GM21619 (cell line): ENCODE measurements around the gene PTGIS.

Experiments used
- ATAC-seq: cut with Tn5 transposase; IDR thresholded peaks from one replicate; pipeline ENCODE4 v1.9.1; 2021; ENCODE audit not compliant: unreplicated experiment

Gene PTGIS

GRCh38 chr20:49503176-49503575 lies 64.8 kb downstream of the PTGIS start:
- no peak for ATAC-seq

- ATAC-seq: no peak
Observed at GRCh38 chr20:49501917-49502316, 66.0 kb downstream of the PTGIS start.

- ATAC-seq: no peak
Observed at GRCh38 chr20:49497398-49497669, 70.6 kb downstream of the PTGIS start.

DNA sequence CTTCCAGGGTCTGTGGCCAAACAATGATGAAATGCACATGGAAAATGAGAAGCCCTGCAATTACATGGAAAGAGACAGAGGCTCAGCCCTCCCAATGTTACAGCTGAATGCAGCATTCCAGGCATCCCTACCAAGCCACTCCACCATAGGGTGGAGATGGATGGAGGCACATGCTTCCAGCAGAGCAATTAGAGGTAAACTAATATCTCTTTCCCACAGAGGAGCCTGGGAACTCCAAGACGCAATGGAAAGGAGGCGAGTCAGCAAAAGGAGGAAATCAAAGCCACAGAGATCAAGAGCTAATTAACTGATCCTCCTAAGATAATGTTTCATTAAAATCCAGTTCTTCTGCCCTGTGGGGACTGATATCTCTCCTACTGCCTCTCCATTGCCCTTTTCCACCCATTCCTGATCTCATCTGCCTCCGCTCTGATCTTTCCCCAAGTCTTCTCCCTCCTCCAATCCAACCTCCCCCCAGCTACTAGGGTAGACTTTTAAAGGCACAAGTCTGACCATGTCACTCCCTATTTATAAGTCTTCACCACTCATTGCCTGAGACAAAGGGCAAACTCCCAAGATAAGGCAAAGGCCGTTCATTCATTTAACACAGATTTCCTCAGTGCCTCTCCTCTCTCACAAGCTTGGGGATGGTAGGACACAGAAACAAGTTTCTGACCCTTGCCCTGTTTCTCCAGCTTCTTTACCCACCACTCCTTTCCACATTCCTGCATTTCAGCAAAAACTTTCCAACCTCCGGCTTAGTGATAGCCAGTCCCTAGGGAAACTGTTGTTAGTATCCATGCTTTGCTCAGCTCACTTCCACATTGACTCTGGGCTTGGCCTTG lies 71.2 kb downstream of the PTGIS start:
- ATAC-seq: no peak

DNA sequence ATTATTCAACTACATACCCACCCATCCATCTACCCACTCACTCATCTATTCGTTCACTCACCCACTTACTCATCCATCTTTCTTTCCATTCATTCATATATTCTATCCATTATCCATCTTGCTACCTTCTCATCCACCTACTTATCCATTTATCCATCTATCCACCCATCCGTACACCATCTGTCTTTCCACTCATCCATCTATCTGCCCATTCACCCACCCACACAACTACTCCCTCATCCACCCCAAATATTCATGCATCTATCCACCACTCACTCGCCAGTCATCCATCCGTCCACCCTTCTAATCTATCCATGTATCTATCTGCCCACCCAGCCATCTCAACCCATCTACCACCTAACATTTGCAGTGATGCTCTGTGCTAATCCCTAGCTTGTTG lies 71.9 kb downstream of the PTGIS start:
- no peak for ATAC-seq

DNA sequence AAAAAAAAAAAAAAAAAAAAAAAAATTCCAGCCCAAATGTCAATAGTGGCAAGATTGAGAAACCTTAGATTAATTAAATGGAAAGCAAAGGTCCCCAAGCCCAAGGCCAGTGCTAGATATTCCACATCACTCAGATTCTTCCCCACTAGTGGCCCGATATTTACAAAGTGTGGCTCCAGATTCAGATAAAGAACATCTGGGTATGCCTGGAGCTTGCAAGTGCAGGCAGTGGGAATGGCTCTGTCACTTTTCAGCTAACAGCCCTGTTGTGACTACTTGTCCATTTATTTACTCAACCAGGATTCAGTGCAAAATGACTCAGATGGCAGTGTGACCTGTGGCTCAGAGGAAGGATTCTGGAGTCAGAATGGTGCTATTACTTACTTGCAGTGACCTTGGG lies 77.2 kb downstream of the PTGIS start:
- ATAC-seq: no peak

DNA sequence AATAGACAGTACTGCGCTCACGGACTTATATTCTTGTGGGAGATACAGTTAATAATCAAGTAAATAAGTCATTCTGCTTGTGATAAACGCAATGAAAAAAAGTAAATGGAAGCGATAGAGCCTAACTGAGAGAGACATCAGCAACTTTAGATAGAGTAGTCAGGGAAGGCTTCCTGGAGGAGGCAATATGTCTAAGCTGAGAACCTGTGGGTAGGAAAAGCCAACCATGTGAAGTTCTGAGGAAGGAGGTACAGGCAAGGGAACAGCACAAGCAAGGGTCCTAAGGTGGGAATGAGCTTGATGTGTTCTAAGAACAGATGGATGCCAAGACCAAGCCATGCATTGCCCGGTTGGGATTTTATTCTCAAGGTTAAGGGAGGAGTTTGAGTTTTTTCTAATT lies 78.2 kb downstream of the PTGIS start:
- no peak for ATAC-seq

DNA sequence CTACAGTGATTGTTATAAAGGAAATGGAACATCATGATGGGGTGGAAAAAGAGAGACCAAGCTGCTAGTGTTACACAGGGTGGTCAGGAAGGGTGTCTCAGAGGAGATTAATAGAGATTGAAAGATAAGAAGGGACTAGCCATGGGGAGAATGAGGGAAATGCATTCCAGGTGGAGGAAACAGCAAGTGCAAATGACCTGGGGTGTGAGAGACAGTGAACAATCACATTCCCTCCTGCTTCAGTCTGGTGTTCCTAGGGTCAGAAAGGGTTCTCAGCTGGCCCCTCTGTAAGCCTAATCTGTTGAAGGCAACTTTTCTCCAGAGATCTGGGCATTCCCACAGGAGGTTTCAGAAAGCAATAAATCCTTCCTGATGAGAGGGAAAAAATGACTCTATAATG lies 81.9 kb downstream of the PTGIS start:
- no peak for ATAC-seq

- no peak for ATAC-seq
Observed at GRCh38 chr20:49485563-49485962, 82.4 kb downstream of the PTGIS start.

DNA sequence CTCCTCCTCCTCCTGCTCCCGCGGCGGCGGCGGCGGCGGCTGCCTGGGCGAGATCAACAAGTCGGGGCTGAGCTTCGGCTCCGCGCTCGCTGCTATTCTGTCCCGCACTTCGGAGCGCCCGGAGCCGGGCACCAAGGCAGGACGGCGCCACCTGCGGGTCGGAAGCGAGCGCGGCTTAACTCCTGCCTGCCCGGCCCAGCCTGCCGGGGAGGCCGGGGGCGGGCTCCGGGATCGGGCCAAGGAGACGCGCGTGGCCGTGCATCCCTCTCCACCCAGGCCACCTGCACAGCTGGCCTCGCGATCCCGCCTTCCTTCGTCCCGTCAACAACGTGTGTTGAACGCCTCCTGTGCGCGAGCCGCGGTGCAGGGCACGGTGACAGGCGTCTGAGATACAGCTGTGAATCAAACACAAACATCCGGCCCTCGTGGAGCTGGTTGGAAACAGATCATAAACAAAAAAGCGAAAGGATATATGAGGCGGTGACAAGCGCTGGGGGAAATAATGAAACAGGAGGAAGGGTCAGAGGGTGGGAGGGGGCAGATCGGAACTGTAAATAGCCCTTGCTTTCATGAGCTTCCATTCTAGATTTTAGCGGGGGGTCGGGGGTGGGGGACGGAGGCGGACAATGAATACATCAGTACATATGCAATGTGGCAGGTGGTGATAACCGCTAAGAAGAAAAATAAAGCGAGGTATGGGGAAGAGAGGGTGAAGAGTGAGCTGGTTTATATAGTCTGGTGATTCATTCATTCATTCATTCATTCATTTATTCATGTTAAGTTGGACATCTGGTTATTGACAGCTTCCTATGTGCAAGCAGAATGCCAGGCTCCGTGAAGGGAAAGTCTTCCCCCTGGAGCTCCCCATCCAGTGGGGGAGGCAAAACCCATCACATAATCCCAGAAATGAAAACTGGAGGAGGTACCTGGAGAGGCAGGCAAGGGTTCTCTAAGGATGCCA lies 83.5 kb downstream of the PTGIS start:
- no peak for ATAC-seq

DNA sequence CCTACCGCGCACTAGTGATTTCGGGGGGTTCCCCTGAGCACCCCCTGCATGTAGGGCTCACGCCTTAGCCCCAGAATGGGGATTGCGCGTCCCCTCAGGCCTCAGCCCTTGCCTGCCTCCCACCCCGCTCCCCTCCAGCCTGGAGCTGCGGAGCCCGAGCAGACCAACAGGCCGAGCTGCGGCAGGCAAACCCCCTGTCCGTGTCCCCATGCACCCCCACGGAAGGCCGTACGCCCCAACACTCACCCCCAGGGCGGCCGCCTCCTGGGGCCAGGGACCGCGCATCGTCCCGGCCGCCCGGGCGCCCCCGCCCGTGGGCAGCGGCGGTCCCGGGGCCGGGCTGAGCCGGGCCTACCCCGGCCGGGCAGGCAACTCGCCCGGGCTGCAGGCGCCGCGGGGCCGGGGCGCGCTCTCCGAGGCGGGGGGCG lies 84.2 kb downstream of the PTGIS start:
- no peak for ATAC-seq

GRCh38 chr20:49483018-49483695 lies 84.8 kb downstream of the PTGIS start:
- ATAC-seq: no peak

- ATAC-seq: no peak
Observed at GRCh38 chr20:49482621-49483017, 85.3 kb downstream of the PTGIS start, which contains the start of gene KCNB1. Gene KCNB1 (minus strand): TSS chr20:49482668. CDS start chr20:49482480, 188 bp downstream.

GRCh38 chr20:49482173-49482572 lies 85.8 kb downstream of the PTGIS start:
- no peak for ATAC-seq

GRCh38 chr20:49481116-49481515 lies 86.8 kb downstream of the PTGIS start:
- no peak for ATAC-seq

DNA sequence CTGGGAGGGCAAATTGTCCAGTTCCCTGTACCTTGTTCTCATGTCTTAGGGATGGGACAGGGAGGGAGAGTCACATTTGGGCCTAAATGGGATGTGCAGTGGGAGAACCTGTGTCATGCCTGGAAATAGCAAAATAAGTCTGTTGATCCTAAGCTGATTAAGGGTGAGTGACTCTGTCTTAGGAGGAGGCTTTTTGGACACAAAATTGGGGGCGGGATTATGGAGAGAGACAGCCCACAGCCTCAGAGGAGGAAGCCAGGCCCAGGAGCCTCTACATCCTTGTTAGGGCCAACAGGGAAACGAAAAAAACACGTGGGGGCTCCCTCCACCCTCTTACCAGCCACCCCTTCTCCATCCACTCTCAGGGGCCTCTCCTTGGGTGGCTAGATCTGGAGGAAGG lies 87.7 kb downstream of the PTGIS start:
- no peak for ATAC-seq

- ATAC-seq: no peak
Observed at GRCh38 chr20:49479785-49480184, 88.2 kb downstream of the PTGIS start.

DNA sequence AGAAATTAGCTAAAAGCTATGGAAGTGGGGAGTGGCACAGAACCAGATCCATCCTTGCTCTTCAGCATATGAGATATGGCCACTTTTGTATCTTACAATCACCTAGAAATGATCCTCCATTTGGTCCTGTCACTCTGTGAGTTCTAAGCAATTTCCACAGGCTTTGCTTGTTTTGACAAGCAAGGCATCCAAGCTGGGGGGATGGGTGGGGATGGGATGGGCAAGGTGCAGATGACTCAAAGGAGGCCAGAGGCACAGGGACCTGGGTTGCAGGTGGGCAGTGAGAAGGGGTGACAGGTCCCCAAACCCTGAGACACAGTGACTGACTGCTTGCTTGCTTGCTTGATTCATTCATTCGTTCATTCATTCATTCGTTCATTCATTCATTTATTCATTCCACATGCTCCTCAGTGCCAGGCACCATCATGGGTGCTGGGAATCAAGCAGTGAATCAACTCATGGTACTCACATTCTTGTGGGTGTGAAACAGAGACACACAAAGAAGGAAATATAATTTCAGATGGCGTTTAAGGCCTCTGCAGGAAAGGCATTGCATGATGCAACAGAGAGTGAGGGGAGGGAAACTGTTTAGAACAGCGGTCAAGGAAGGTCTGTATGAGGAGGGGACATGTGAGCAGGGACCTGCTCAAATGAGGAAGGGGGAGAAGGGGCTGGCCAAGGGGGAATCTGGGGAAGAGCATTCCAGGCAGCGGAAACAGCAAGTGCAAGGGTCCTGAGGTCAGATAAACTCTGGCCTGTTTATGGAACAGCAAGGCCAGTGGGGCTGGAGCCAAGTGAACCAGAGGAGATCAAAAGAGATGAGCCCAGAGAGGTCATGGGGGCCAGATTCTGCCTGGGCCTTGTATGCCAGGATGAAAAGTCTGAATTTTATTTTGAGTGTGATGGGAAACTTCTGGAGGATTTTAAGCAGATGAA lies 88.9 kb downstream of the PTGIS start:
- no peak for ATAC-seq

DNA sequence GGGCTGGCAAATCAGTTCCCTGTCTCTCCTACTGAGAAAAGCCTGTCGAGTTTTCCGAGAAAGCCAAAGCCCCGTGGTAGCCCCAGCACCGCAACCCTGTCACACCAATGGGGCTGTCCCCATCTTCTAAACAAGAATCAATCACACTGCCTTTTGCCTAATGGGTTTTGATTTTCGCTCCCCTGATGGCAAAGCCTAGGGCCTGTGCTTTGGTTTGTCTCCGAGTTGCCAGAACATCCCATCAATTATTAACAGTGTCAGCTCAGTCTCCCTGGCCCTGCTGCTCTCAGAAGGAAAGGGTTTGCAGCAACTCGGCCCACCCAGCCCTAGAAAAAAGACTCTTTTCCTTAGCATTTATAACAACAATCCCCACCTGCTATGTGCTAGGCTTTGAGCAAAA lies 89.7 kb downstream of the PTGIS start:
- ATAC-seq: no peak

DNA sequence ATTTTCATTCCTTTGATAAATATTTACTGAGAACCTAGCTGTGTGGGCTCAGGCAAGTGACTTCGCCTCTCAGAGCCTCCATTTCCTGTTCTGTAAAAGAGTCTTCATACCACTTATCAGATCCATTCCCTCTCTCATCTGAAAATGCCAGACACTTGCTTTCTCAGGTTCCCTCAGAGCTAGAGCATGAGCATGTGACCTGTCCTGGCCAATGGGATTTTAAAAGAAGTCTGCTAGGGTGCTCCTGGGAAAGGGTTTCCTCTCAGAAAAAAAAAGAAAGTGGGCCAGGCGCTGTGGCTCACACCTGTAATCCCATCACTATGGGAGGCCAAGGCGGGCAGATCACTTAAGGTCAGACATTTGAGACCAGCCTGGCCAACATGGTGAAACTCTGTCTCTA lies 90.7 kb downstream of the PTGIS start:
- no peak for ATAC-seq

DNA sequence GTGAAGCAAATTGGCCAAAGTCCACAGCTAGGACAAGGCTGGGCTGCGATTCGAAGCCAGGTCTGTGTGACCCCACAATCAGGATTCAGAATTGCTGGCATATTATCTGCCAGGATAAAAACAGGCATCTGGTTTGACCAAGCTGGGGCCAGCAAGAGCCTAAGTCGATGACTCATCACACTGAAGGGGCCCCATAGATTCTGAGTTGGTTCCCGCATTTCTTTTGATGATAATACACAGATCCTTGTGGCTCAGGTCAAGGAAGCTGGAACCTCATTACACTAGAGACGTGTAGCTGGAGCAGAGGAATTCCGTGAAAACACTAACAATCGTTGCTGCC lies 92.0 kb downstream of the PTGIS start:
- no peak for ATAC-seq
